DLD1 (cell line): ENCODE data around the gene MMP14.
"Not testable (repeated sequence)": the region's sequence is repeated elsewhere in the genome, so short reads cannot be mapped to it uniquely, and the experiment has no call there.

ENCODE experiments used
- in situ Hi-C: cut with HindIII; loops from 2 replicates; pipeline ENCODE4 v1.10.0; 2017; ENCODE audit warnings: low sequenced_read_pairs

The MMP14 gene

GRCh38 chr14:22854963-22855724, 18.8 kb downstream of the MMP14 start:
- in situ Hi-C loops, result no loop called here

GRCh38 chr14:22856428-22856827, 20.0 kb downstream of the MMP14 start:
- in situ Hi-C loops, result no loop called here

GRCh38 chr14:22860377-22860776, 24.0 kb downstream of the MMP14 start:
- in situ Hi-C loops, result not testable (repeated sequence)

- in situ Hi-C loops, result no loop called here
Measured at GRCh38 chr14:22861651-22862050, 25.3 kb downstream of the MMP14 start.

GRCh38 chr14:22864979-22865378, 28.6 kb downstream of the MMP14 start:
- in situ Hi-C loops, result no loop called here

GRCh38 chr14:22865424-22866405, 29.3 kb downstream of the MMP14 start:
- in situ Hi-C loops, result no loop called here

GRCh38 chr14:22866874-22867273, 30.5 kb downstream of the MMP14 start:
- in situ Hi-C loops, result no loop called here

GRCh38 chr14:22870811-22871223, 34.4 kb downstream of the MMP14 start:
- in situ Hi-C loops, result no loop called here

GRCh38 chr14:22871224-22872032, 35.0 kb downstream of the MMP14 start, which contains the start of gene LRP10:
LRP10 (plus strand) TSS chr14:22871740; CDS start chr14:22872304, 564 bp downstream.
- in situ Hi-C loops, result no loop called here

- in situ Hi-C loops, result no loop called here
Measured at GRCh38 chr14:22872033-22872832, 35.8 kb downstream of the MMP14 start.

- in situ Hi-C loops, result no loop called here
Measured at GRCh38 chr14:22872833-22873520, 36.6 kb downstream of the MMP14 start.

GRCh38 chr14:22875003-22875747, 38.8 kb downstream of the MMP14 start:
- in situ Hi-C loops, result no loop called here

GRCh38 chr14:22875748-22876319, 39.4 kb downstream of the MMP14 start:
- in situ Hi-C loops, result no loop called here

GRCh38 chr14:22877000-22877501, 40.7 kb downstream of the MMP14 start:
- in situ Hi-C loops, result no loop called here

- in situ Hi-C loops, result no loop called here
Measured at GRCh38 chr14:22878271-22879246, 42.2 kb downstream of the MMP14 start.

GRCh38 chr14:22882064-22882463, 45.7 kb downstream of the MMP14 start:
- in situ Hi-C loops, result no loop called here
